ENCODE measurements around the gene MNAT1. TPM values are rescaled to one million over a fixed set of nuclear protein-coding genes. Genes with fewer than 3 reads are reported as not detected.

The MNAT1 gene
- total RNA-seq, 1 donor from 2014 or later: 39.1 TPM

- Mint-ChIP-seq H3K9me3 (no peaks in the 10 kb centered on the region), H3K36me3 (ENCODE audit: low read depth) (peaks cover 11% of the 10 kb centered on the region), H3K27ac (ENCODE audit: unreplicated experiment) (no peak overlapping the region), H3K4me1 (peaks cover 10% of the 10 kb centered on the region), H3K27me3 (ENCODE audit: low read depth) (no peaks in the 10 kb centered on the region), H3K4me3 (no peak overlapping the region)
- TF ChIP-seq CTCF (conservative IDR thresholded peaks at IDR 0.05): no peak
- no peak for DNase-seq (ENCODE audit: low read depth, low spot score)
Measured at GRCh38 chr14:60964904-60965303, 230.3 kb downstream of the MNAT1 start.

GRCh38 chr14:60965402-60965801 is 230.8 kb downstream of the MNAT1 start:
- Mint-ChIP-seq H3K36me3 (ENCODE audit: low read depth) (peaks cover 7% of the 10 kb centered on the region), H3K27me3 (ENCODE audit: low read depth) (no peaks in the 10 kb centered on the region)

GRCh38 chr14:60968099-60968498 is 233.5 kb downstream of the MNAT1 start:
- Mint-ChIP-seq H3K9me3 (no peaks in the 10 kb centered on the region), H3K27me3 (ENCODE audit: low read depth) (no peaks in the 10 kb centered on the region), H3K27ac (ENCODE audit: unreplicated experiment) (no peak overlapping the region), H3K4me1 (peaks cover 10% of the 10 kb centered on the region), H3K4me3 (no peak overlapping the region), H3K36me3 (ENCODE audit: low read depth) (peaks cover 5% of the 10 kb centered on the region)
- DNase-seq (ENCODE audit: low read depth, low spot score): no peak
- no peak for TF ChIP-seq CTCF (conservative IDR thresholded peaks at IDR 0.05)

More at GRCh38 chr14:60965402-60965801, 230.8 kb downstream of the MNAT1 start:
- peaks cover 10% of the 10 kb centered on the region for H3K4me1 Mint-ChIP-seq
- no peak overlapping the region for H3K4me3 Mint-ChIP-seq
- no peak for DNase-seq (ENCODE audit: low read depth, low spot score)
- H3K9me3 Mint-ChIP-seq: no peaks in the 10 kb centered on the region
- no peak for TF ChIP-seq CTCF (conservative IDR thresholded peaks at IDR 0.05)
- H3K27ac Mint-ChIP-seq (ENCODE audit: unreplicated experiment): no peak overlapping the region

GRCh38 chr14:60968671-60969070 is 234.1 kb downstream of the MNAT1 start:
- no peaks in the 10 kb centered on the region for H3K9me3 Mint-ChIP-seq
- peaks cover 4% of the 10 kb centered on the region for H3K4me1 Mint-ChIP-seq
- H3K27me3 Mint-ChIP-seq (ENCODE audit: low read depth): no peaks in the 10 kb centered on the region
- DNase-seq (ENCODE audit: low read depth, low spot score): no peak
- no peak overlapping the region for H3K27ac Mint-ChIP-seq (ENCODE audit: unreplicated experiment)
- H3K4me3 Mint-ChIP-seq: no peak overlapping the region
- peaks cover 7% of the 10 kb centered on the region for H3K36me3 Mint-ChIP-seq (ENCODE audit: low read depth)
- no peak for TF ChIP-seq CTCF (conservative IDR thresholded peaks at IDR 0.05)

- no peaks in the 10 kb centered on the region for H3K27me3 Mint-ChIP-seq (ENCODE audit: low read depth)
- no peak overlapping the region for H3K27ac Mint-ChIP-seq (ENCODE audit: unreplicated experiment)
- H3K4me1 Mint-ChIP-seq: peaks cover 3% of the 10 kb centered on the region
- no peak for DNase-seq (ENCODE audit: low read depth, low spot score)
- H3K36me3 Mint-ChIP-seq (ENCODE audit: low read depth): peaks cover 11% of the 10 kb centered on the region
- no peak for TF ChIP-seq CTCF (conservative IDR thresholded peaks at IDR 0.05)
- H3K9me3 Mint-ChIP-seq: no peaks in the 10 kb centered on the region
- no peak overlapping the region for H3K4me3 Mint-ChIP-seq
Measured at GRCh38 chr14:60970146-60970545, 235.6 kb downstream of the MNAT1 start.

- no peaks in the 10 kb centered on the region for H3K27me3 Mint-ChIP-seq (ENCODE audit: low read depth)
- peaks cover 11% of the 10 kb centered on the region for H3K36me3 Mint-ChIP-seq (ENCODE audit: low read depth)
- no peak overlapping the region for H3K27ac Mint-ChIP-seq (ENCODE audit: unreplicated experiment)
- no peak for DNase-seq (ENCODE audit: low read depth, low spot score)
- H3K9me3 Mint-ChIP-seq: no peaks in the 10 kb centered on the region
- H3K4me1 Mint-ChIP-seq: peaks cover 9% of the 10 kb centered on the region
- H3K4me3 Mint-ChIP-seq: no peak overlapping the region
- TF ChIP-seq CTCF (conservative IDR thresholded peaks at IDR 0.05): no peak
Measured at GRCh38 chr14:60971271-60971670, 236.7 kb downstream of the MNAT1 start.

Data from neural crest cell (in vitro differentiated cells).